GM04503 (cell line): ENCODE results near the gene LHX2.

Experiments
- DNase-seq: peaks from one replicate; pipeline ENCODE4 v3.0.0-alpha.2; 2012; ENCODE audit warnings: low read depth

LHX2 gene

DNA sequence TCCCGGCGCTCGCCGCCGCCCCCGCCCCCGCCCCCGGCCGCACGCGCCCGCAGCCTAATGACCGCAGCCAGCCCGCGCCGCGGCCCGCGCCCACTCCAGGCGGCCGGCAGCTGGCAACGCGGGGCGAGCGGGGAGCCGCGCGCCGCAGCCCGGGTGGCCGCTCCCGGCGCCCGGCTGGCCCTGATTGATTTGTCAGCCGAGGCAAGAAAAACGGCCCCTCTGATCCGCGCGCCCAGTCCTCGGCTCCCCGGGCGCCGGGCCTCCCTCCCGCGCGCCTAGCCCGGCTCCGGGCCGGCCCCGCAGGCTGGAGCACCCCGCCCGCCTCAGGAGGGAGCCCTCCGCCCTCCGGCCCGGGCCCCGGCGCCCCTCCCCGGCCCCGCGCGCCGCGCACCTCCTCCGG is 11.9 kb upstream of the LHX2 start:
- DNase-seq, result no peak

DNA sequence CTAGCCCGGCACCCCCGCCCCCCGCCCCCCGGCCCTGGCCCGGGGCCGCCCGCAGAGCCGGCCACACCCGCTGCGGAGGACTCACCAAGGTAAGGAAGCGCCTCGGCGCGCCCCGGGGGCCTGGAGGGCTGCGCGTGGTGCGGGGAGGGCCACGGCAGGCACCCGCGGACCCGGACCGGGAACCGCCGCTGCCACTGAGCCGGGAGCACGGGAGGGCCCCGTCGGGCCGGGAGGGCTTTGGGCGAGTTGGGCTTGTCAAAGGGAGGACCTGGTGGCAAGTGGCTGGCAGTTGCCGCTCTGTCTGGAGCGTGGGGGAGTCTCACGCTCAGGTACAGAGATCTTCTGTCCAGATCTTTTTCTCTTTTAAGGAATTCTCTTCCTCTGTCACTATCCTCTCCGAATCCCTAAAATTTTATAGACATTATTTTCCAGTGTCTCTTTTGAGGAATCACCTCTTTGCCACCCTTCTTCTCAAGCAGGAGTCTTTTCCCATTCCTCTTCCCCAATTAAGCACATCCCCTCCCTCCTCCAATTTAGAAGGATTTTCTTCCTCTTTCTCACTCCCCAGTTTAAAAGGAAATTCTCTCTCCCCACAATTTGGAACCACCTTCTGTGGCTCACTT is 11.3 kb upstream of the LHX2 start:
- DNase-seq, result no peak

DNA sequence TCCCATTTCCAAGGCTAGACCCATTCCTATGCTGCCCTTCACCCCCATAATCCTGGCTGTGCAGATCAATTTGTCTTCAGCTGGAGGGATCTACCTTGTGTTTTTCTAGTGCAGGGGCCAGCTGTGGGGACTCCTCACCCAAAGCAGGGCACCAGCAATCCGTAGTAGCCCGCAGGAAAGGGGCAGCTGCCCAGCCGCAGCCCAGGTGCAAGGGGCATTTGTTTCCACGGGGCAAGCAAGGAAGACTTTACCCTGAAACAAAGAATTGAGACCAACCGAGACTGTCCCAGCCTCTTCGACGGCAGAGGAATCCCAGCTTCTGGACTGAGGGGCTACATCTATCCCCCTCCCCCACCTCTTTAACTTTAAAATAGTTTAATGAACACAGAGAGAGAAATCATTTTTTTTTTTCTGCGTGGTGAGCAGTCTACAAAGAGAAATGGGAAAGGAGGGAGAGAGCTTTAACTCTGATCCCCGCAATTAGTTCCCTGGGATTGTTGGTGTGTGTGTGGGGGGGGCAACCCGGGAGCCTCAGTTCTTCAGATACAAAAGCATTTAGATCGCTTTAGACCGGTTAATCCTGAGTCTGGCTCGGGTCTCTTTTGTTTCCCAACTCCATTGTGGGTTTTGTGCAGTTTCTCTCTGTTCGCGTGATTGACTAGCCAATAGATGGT is 10.6 kb upstream of the LHX2 start:
- no peak for DNase-seq

DNA sequence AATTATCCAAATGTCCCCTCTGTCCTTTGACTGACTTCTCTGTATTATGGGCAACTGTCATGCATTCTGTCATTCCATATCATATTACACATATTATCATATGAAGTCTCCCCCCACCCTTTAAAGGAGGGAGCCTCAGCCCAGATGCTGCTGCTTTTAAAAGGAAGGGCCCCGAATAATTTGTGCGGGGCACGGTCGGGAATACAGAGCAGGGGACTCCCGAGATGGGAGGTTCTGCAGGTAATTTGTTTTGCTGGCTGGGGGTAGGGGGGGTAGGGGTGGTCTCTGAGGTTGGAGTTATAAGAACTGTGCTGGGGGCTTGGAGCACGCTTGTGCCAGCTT is 10.1 kb upstream of the LHX2 start:
- DNase-seq, result no peak

DNA sequence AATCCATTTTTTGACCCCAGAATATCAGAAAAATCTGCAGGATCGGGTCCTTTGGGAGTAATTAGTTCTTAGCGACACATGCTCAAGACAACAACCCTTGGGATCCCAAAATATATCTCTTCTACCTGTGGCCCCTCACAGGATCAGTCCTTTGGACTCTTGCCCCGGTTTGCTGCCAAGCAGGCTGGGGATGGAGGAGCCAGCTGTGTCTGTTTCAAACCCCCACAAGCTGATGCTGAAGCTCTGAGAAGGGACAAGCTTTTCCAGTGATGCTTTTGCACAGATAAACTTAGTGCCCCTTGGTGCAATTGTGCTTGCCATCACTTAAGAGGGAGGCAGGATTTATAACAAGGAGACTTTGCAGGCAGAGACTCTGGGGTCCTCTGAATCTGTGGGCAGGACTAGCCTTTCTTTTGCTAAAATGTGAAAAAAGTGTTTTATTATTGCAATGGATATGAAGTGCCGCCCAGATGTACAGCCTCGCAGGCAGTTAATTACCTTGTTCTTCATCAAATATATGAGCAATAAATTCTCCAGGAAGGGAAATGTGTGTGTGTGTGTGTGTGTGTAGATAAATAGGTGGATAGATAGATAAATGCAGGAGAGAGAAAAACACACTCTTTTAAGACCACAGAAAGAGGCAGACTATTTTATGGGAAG is 9.6 kb upstream of the LHX2 start:
- DNase-seq, result no peak

DNA sequence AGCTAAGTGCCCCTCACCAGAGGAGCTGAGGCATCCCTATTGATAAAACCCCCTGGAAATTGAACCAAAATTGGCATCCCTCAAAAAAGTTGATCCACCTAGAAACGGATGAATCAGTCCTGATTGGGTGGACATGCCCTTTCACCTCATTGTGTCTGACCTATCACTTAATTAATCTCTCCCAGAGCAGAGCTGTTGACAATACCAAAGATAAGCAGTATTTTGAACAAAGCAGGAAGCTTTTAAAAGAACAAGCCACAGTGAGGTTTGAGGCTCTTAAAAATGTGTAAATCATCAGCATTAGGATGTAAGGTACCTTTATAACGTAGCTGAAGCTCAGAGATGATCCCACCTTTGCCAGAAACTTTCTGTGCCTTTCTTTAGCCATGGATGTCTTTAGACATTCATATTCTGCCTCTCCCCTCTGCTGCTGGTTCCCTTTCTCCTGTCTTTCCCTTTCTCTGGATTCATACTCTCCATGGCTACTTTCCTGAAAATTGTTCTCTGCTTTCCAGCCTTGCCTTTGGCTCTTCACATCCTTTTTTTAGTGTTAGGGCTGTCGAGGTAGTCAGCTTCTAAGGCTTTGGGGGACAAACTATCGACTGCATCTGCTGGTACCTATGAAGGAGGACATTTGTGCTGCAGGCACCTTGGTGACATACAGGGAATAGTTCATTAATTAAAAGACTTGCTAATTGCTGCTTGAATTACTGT is 7.8 kb upstream of the LHX2 start:
- DNase-seq, result no peak

DNA sequence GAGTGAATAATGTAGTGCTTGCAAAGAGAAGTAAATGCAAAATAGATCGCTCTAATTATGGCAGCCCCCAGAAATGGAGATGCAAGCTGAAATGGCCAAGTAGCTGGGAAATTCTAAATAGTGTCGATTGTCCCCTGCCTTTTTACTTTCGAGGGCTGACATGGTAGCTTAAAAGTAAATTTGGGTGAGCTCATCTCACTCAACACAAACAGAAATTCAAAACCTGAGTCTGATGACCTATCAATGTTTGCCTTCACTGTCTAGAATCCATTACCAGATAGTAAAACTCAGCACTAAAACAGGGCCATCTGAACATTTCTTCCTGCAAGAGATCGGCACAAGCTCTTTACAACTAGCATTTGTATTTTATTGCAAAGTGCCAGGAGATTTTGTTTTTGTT is 7.0 kb upstream of the LHX2 start:
- DNase-seq, result no peak

DNA sequence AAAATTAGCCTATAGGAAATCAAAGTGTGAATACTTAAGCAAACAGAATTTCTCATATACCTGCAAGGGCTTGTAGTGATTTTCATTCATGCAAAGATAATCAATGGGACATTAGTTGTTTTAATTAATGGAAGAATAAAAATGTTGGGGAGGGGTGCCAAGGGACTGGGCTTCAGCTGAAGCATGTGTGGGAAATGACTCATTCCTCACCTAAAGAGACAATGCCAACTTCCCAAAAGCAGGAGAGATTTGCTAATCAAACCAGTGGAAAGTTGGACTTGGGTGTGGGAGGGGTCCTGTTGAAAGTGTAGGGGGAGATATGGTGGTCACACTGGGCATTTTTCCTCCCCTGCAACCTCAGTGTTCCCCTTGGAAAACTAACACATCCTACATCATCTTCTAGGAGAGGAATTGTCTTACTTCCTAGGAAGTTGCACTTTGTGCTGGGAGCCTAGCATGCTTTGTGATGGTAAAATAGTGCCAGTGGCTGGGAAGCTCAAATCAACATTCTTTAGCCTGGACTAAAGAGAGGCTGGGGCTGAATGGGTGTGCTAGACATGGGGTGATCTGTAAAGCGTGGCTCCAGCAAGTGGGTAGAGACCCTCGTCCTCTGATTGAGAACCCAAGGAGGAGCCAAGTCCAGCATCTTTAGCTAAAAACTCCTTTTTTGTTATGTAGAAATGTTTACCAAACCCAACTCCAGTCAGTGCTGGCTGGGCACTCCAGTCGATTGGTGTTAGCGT is 6.4 kb upstream of the LHX2 start:
- DNase-seq, result no peak

DNA sequence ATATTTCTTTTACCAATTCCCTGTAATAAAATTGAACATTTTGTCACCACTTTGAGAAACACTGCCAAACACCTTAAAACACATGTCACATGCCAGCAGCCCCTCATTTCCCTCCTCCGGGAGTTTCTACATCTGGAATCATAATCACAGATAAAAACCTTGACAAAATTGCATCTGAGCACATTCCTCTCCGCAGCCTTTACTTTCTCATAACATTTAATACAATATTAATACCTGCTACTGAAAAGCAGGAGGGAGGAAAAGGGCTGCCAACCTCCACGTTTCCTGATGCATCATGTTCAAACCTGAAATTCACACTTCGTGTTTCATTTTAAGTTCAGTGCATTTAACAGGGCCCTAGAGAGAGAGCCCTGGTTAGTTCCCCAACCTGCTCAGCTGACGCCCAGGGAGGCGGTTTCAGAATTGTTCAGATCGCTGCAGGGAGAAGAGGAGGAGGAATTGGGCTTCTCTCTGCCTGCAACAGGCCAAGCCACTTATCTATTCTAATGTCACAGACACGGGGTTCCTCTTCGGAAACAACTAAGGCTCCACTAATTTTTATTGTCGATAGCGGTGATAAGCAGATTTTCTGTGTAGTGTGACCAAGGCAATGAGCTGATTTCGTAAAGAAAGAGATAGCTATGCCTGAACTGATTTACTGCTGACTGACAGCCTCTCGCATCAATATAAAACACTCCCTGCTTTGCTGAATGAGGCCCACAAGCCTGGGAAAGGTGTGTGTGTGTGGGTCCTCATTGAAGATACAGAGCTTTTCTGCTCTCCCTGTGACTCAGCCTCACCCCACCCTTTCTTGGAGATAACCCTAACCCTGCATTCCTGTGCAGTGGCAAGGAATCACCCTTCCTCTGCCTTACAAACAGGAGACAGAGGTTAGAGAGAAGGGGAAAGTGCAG is 4.9 kb upstream of the LHX2 start:
- no peak for DNase-seq

DNA sequence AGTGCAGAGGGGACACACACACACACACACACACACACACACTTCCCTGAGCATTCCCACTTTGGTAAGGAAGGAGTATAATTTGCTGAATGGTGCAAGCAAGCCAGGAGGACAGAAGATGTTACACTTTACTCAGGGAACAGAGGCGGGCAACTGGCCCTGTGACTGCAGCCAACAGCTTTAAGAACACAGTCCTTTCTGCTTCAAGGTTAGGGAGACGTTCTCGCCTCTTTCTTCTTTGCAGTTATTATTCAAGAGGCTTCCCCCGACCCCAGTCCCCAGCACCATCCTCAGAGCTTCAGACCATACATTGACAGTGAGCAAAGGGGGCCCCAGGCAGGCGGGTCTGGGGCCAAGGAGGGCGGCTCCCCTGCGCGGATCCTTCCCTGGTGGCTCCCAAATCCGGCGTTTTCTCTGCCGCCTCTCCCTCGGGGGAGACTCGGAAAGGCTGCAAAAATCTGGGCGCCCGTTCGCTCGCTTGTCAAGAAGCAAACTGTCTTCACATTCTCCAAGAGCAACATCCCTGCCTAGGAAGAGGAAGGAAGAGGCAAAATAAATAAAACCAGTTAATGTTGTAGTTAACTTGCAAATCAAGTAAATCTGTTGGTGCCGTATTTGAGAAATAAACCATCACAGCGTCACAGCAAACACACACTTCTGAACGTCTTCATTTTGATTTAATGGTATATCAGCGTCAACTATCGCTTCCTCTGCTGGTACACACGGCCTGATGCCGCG is 3.8 kb upstream of the LHX2 start:
- no peak for DNase-seq

DNA sequence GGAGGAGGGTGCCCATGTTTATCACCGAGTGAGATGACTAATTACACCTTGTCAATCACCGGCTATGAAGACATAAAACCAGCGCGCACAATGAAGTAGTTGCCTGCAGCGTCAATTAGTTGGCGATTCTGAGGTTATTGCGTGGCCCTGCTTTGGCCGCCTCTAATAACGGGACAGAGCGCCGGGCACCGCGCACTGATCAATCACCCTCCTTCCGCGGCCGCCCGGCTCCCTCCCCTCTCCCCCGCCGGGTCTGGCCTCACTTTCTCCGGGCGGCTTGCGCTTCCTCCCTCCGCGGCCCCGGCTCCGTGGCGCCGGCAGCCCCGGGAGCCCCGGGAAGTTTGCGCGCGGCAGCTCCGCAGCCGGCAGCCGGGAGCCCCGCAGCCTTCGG is 3.3 kb upstream of the LHX2 start:
- no peak for DNase-seq

DNA sequence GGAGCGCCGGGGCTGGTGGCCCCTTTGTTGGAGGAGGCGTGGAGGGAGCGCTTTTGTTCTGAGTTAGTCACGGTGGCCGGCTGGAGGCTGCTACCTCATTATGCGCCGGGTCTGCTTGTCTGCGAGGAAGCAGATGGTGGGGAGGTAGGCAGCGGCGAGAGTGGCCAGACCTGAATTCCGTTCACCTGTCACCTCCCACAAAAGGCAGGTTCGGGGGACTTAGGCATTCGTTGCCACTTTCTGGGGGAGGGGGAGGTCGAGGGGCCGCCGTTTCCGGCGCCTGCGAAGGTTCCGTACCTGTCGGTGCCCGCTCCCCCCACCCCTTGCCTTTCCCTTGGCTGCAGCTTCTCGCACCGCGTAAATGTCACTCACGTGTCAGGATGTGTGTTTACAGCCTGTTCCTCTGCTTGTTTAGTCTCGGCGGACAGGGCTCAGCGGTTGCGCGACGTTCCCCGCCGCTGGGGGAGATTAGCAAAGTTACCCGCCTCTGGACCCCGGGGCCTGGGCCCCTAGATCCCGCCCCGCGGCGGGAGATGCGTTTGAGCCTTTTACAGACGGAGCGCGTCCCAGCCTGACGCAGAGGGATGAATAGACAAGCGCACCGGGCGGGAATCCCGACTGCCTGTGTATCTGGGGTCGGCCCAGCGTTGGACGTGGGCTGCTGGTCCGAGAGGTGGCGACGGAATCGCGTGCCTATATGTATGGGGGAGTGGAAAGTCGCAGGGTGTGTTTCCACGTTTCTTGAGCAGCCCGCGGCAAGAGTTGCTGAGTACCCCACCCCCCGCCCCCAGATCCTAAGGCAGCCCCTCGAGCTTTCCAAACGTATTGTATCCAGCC is 2.7 kb upstream of the LHX2 start:
- no peak for DNase-seq

DNA sequence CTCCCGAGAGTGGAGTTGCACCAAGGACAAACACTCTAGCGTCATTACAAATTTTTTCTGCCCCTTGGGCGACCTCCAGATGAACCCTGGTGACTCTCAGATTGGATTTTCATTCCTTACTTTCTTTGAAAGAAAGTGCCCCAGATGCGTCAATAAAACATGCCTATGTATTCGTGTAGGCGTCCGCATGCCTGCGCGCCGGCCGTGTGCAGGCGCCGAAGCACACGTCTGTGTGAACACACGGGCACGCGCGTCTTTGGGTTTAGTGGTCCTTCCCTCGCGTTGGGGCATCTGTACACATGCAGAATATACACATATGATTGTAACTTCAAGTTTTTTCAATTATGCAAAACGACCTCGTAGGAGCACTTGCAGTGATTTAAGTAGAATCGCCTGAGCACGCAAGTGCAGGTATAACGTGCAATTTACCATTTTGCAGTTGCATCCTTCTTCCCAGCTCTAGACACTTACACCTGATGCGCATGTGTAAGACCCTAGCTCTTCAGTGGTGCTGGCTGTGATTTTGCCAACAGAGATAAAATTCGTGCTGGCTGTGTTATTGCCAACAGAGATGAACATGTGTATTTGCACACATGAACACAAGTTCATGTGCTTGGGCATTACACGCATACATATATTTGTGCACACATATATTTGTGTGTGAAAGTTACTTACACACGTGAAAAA is 1.9 kb upstream of the LHX2 start:
- no peak for DNase-seq

DNA sequence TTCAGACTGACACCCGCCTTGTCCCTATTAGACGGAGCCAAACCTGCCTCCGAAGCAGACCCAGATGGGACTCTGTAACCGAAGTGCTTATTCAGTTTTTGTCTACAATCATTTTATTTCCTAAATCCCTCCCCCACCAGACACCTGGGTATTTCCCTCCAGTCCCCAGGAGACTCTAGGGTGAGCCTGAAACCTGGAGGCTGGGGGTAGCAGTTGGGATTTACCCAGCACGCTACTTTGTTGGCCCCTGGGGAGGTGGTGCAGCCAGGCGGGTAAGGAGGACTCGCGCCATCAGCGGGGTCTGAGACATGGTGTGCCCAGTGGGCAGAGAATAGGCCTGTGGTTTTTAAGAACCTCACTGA is 1.3 kb upstream of the LHX2 start:
- DNase-seq, result no peak

DNA sequence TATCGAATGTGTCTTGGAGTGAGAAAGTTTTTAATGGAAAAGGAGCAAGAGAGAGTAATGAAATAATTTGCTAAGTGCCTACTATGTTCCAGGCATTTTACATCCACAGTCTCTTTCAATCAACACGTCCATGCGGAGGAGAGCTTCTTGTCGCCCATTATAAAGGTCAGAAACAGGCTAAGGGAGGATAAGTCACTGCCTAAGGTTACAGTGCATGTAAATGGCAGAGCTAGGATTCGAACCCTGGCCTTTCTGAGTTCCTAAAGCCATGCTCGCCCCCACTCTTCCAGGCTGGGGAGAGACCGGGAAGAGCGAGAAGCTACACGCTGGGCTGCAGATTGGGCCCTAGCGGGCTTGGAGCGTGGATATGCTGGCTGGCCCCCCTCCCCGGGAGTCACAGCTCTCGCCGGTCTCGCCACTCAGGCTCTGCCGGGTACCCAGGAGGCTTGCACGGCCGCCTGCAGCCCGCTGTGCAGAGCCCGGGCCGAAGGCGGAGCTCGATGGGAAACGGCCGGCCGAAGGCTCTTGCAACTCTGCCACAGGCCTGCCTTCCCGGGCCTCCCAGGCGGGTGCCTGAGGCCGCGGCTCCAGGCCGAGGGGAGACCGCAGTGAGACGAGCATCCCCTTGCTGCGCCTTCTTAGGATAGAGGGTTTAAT is 775 bp upstream of the LHX2 start:
- DNase-seq, result no peak

DNA sequence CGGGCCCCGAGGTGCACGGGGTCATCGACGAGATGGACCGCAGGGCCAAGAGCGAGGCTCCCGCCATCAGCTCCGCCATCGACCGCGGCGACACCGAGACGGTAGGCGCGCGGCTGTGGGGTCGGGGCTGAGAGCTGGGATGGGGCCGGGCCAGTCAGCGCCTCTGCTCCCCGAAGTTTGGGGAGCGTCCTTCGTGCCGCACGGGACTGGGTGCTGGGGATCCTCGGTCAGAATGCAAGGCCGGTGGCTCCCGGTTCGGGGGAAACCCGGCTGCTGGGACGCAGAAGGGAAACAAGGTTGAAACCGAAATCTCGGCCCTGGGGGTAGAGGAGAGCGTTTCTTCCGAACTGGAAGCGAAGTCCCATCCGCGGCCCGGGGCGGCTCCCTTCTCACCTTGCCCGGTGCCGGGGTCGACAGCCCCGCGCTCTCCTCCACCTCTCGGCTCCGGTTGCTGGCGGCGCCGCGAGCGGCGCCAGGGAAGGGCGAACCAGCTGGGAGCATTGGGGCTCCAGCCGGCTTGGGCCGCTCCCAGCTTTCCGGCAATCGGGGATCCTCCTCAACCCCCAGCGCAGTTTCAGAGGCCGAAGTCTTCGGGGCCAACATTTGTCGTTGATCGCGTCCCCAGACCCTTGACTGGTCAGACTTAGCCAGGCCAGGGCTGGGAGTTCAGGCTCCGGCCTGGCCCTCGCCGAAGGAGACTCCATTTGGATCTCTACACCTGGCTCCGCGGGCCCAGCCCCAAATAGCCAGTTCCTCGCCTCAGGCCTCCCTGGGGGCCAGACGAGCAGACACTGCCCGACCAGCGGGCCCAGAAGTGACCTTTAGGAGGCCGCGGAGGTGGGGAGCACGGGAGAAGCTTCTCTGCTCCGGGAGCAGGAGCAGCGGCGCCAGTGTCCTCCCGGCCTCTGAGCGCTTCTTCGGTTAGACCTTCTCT is 1.1 kb downstream of the LHX2 start:
- no peak for DNase-seq
